Measurements from ENCODE around the gene DOCK10.

GRCh38 chr2:224959556-224959955 lies 82.7 kb downstream of the DOCK10 start:
- TF ChIP-seq, protein P1, sequence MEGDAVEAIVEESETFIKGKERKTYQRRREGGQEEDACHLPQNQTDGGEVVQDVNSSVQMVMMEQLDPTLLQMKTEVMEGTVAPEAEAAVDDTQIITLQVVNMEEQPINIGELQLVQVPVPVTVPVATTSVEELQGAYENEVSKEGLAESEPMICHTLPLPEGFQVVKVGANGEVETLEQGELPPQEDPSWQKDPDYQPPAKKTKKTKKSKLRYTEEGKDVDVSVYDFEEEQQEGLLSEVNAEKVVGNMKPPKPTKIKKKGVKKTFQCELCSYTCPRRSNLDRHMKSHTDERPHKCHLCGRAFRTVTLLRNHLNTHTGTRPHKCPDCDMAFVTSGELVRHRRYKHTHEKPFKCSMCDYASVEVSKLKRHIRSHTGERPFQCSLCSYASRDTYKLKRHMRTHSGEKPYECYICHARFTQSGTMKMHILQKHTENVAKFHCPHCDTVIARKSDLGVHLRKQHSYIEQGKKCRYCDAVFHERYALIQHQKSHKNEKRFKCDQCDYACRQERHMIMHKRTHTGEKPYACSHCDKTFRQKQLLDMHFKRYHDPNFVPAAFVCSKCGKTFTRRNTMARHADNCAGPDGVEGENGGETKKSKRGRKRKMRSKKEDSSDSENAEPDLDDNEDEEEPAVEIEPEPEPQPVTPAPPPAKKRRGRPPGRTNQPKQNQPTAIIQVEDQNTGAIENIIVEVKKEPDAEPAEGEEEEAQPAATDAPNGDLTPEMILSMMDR (IDR thresholded peaks at IDR 0.05): no peak
- TF ChIP-seq POLR2A (IDR thresholded peaks at IDR 0.05): no peak

Data from vagina (tissue), 2 donors.